HCT116 (cell line): ENCODE measurements around the gene MMS19. TPM values are rescaled to one million over a fixed set of nuclear protein-coding genes. Genes with fewer than 3 reads are reported as not detected.

Source experiments
- ATAC-seq: fragments of 200-7000 bp; cut with Tn5 transposase; 2 replicates; pipeline ENCODE4 v1.9.1; 2020; ENCODE audit warnings: mild to moderate bottlenecking, moderate library complexity
- BruUV-seq: library from RNA; stranded (reverse); fragments of 400-500 nt; replicated peaks from 2 replicates; lab custom pipeline; 2021; lab: Mats Ljungman, UMichigan
- CTCF ChIA-PET: fragments of 300-600 bp; sonication (Branson Sonifier 250); formaldehyde crosslinking; loops from one replicate; lab custom pipeline; 2021; ENCODE audit warnings: antibody characterized with exemption; lab: Charles Lee
- POLR2A ChIA-PET: fragments of 300-600, 350-600 bp; sonication (Branson Sonifier 250); formaldehyde crosslinking; loops from one replicate; lab custom pipeline; 2021; ENCODE audit warnings: antibody characterized with exemption; lab: Charles Lee
- RAD21 ChIA-PET, 2 experiments: fragments of 300-600 bp; sonication (Branson Sonifier 250); formaldehyde crosslinking; loops; one replicate each; lab custom pipeline; 2023; ENCODE audit warnings: low total read pairs in 2 of 2; ENCODE audit not compliant: uncharacterized antibody in 2 of 2, unreplicated experiment in 2 of 2, low non-redundant PET in 1 of 2; lab: Charles Lee
- DNase-seq: peaks from one replicate; pipeline ENCODE4 v3.0.0-alpha.2; 2010; ENCODE audit warnings: low read depth, low spot score
- H2AFZ ChIP-seq: fragments of 200-600 bp; shearing (Covaris generic), sonication (generic); 2 replicates; pipeline ENCODE4 v1.6.1; 2017; ENCODE audit warnings: low read depth, mixed run types, mixed read lengths, antibody characterized with exemption, low read length; ENCODE audit not compliant: poor library complexity, severe bottlenecking
- H3K27ac ChIP-seq: 2 replicates; pipeline ENCODE4 v1.5.1; 2012; ENCODE audit warnings: low read depth, low read length
- H3K27me3 ChIP-seq: fragments of 200-600 bp; sonication (generic); 2 replicates; pipeline ENCODE4 v1.6.1; 2016; ENCODE audit warnings: mixed run types, low read length, mixed read lengths; ENCODE audit not compliant: insufficient read depth
- H3K36me3 ChIP-seq, 2 experiments: fragments of 200-500 bp in 1 of 2; fragments of 200-600 bp in 1 of 2; sonication (Bioruptor generic) in 1 of 2; sonication (generic) in 1 of 2; 2 replicates each; pipeline versions ENCODE4 v1.5.1 to v1.6.1; 2014 to 2016; ENCODE audit warnings: low read length in 2 of 2, inconsistent platforms in 1 of 2, mixed read lengths in 1 of 2, mixed run types in 1 of 2; ENCODE audit not compliant: insufficient read depth in 2 of 2, control insufficient read depth in 1 of 2
- H3K4me1 ChIP-seq, 2 experiments: fragments of 200-600 bp in 1 of 2; sonication (generic) in 1 of 2; 2 replicates each; pipeline versions ENCODE4 v1.5.1 to v1.6.1; 2012 to 2017; ENCODE audit warnings: low read length in 2 of 2, inconsistent platforms in 1 of 2, mild to moderate bottlenecking in 1 of 2, mixed read lengths in 1 of 2, mixed run types in 1 of 2, moderate library complexity in 1 of 2; ENCODE audit not compliant: insufficient read depth in 2 of 2, control insufficient read depth in 1 of 2
- H3K4me2 ChIP-seq: fragments of 200-600 bp; sonication (generic); 2 replicates; pipeline ENCODE4 v1.6.1; 2017; ENCODE audit warnings: mixed run types, low read length, mixed read lengths
- H3K4me3 ChIP-seq, 2 experiments: fragments of 200-600 bp in 1 of 2; sonication (generic) in 1 of 2; replicated peaks in 1 of 2; 2 replicates each; pipeline ENCODE4 v1.5.1; 2011 to 2016; ENCODE audit warnings: low read length in 2 of 2, control low read depth in 1 of 2, low read depth in 1 of 2, mild to moderate bottlenecking in 1 of 2, mixed read lengths in 1 of 2, mixed run types in 1 of 2
- H3K79me2 ChIP-seq: fragments of 200-600 bp; sonication (generic); 2 replicates; pipeline ENCODE4 v1.6.1; 2017; ENCODE audit warnings: mild to moderate bottlenecking, mixed run types, low read length, moderate library complexity, mixed read lengths; ENCODE audit not compliant: insufficient read depth
- H3K9ac ChIP-seq: fragments of 200-600 bp; sonication (generic); 2 replicates; pipeline ENCODE4 v1.6.1; 2016; ENCODE audit warnings: low read length, mixed read lengths
- H3K9me2 ChIP-seq: fragments of 200-600 bp; sonication (generic), shearing (Covaris generic); 2 replicates; pipeline ENCODE4 v1.6.1; 2017; ENCODE audit warnings: mixed run types, mild to moderate bottlenecking, moderate library complexity; ENCODE audit not compliant: insufficient read depth
- H3K9me3 ChIP-seq, 2 experiments: fragments of 200-500 bp in 1 of 2; fragments of 200-600 bp in 1 of 2; sonication (Bioruptor generic) in 1 of 2; sonication (generic) in 1 of 2; 2 replicates each; pipeline ENCODE4 v1.6.1; 2014 to 2017; ENCODE audit warnings: low read length in 2 of 2, mixed read lengths in 2 of 2, inconsistent platforms in 1 of 2, low read depth in 1 of 2, mild to moderate bottlenecking in 1 of 2, mixed run types in 1 of 2, moderate library complexity in 1 of 2; ENCODE audit not compliant: control insufficient read depth in 1 of 2, insufficient read depth in 1 of 2
- H4K20me1 ChIP-seq: fragments of 200-600 bp; sonication (generic), shearing (Covaris generic); 2 replicates; pipeline ENCODE4 v1.6.1; 2017; ENCODE audit warnings: mixed run types, mild to moderate bottlenecking, moderate library complexity; ENCODE audit not compliant: insufficient read depth
- ATF3 ChIP-seq: IDR thresholded peaks from 2 replicates; pipeline ENCODE4 v1.6.1; 2012
- CBX3 ChIP-seq: IDR thresholded peaks from 2 replicates; pipeline ENCODE4 v1.6.1; 2012; ENCODE audit warnings: low read depth
- ELF1 ChIP-seq: IDR thresholded peaks from 2 replicates; pipeline ENCODE4 v1.6.1; 2012; ENCODE audit warnings: low read depth, borderline replicate concordance
- EZH2phosphoT487 ChIP-seq: fragments of 200-600 bp; IDR thresholded peaks from 2 replicates; pipeline ENCODE4 v1.6.1; 2018; ENCODE audit warnings: antibody characterized with exemption, borderline replicate concordance
- FOSL1 ChIP-seq: IDR thresholded peaks from 2 replicates; pipeline ENCODE4 v1.6.1; 2012; ENCODE audit warnings: low read depth
- JUND ChIP-seq: IDR thresholded peaks from 2 replicates; pipeline ENCODE4 v1.6.1; 2012
- POLR2AphosphoS5 ChIP-seq: IDR thresholded peaks from 2 replicates; pipeline ENCODE4 v1.6.1; 2011; ENCODE audit warnings: mild to moderate bottlenecking, low read depth, low read length, moderate library complexity
- SP1 ChIP-seq: IDR thresholded peaks from 2 replicates; pipeline ENCODE4 v1.6.1; 2012; ENCODE audit warnings: low read depth
- ZBTB33 ChIP-seq: IDR thresholded peaks from 2 replicates; pipeline ENCODE4 v1.6.1; 2011; ENCODE audit warnings: mild to moderate bottlenecking, low read length, moderate library complexity; ENCODE audit not compliant: insufficient replicate concordance; ENCODE audit errors: extremely low read depth
- ZNF274 ChIP-seq: fragments of 200-500 bp; sonication (Bioruptor generic); IDR thresholded peaks from 2 replicates; pipeline ENCODE4 v1.6.1; 2014; ENCODE audit warnings: mild to moderate bottlenecking, low read depth, low read length, inconsistent platforms
- intact Hi-C: fragments of 100-400 bp; cut with micrococcal nuclease; formaldehyde crosslinking; loops from 2 replicates; pipeline ENCODE4 v1.10.0; 2022
- total RNA-seq: library from RNA; stranded (reverse); gene quantifications from one replicate; pipeline ENCODE4 v1.2.1, GENCODE V29; 2021; ENCODE audit not compliant: unreplicated experiment

Gene MMS19
- total RNA-seq, 1 experiment from 2014 or later = 101 TPM

- intact Hi-C loops = no loop called here
These were observed 20.2 kb upstream of the MMS19 start for GRCh38 chr10:97518301-97519043.

More at GRCh38 chr10:97518301-97519043, 20.2 kb upstream of the MMS19 start:
- no TSS peak for BruUV-seq
- ChIA-PET CTCF (interaction anchor here (1.0 to 1.8 kb wide), 3 partner anchors 16 to 94 kb away, joined by 3 to 6 read pairs (median 4); no protein-coding TSS in a partner anchor), POLR2A (interaction anchor here (0.9 to 1.2 kb wide), 2 partner anchors 9 to 21 kb away, joined by 4 read pairs; no protein-coding TSS in a partner anchor), RAD21 (no interaction called here)
- Histone ChIP-seq H3K9me2 (no peaks in the 10 kb centered on the region), H3K4me1 (peaks cover 25 to 39% of the 10 kb centered on the region in 2 experiments), H3K9me3 (no peaks in the 10 kb centered on the region), H3K79me2 (no peaks in the 10 kb centered on the region), H4K20me1 (no peaks in the 10 kb centered on the region), H3K27ac (peak overlapping the region; percentile 65), H3K4me3 (peak overlapping the region in 1 of 2 experiments; percentile 28; a peak in 1 of 4 replicates), H3K4me2 (peak overlapping the region; percentile 74), H2AFZ (no peak overlapping the region), H3K27me3 (no peaks in the 10 kb centered on the region), H3K36me3 (no peaks in the 10 kb centered on the region), H3K9ac (peak overlapping the region; percentile 30)
- ATAC-seq (peak; percentile 91), DNase-seq (peak; percentile 27)
- TF ChIP-seq ZNF274 = no peak
- no peak for TF ChIP-seq CBX3
- TF ChIP-seq POLR2AphosphoS5 = 0 out of 2 replicates have a peak, but pooled peaks have one; percentile 25
- no peak for TF ChIP-seq ZBTB33
- TF ChIP-seq ATF3 = no peak
- peak; percentile 74 for TF ChIP-seq FOSL1
- peak; percentile 48 for TF ChIP-seq SP1
- TF ChIP-seq ELF1 = no peak
- TF ChIP-seq EZH2phosphoT487 = no peak
- TF ChIP-seq JUND = peak; percentile 61
